CD4-positive, alpha-beta T cell treated with Interleukin-21 for 1 hour (primary cell): Measurements from ENCODE around the gene ANKFY1.
A peak's percentile ranks its signal among the peaks of the same experiment; 100 is the strongest.

Source experiments
- DNase-seq: peaks from one replicate; pipeline ENCODE4 v3.0.0-alpha.2; 2020

Gene ANKFY1

GRCh38 chr17:4175921-4176807 is 87.6 kb downstream of the ANKFY1 start:
- peak; percentile 43 for DNase-seq

- no peak for DNase-seq
Observed at GRCh38 chr17:4174556-4174955, 89.2 kb downstream of the ANKFY1 start.

GRCh38 chr17:4173781-4174180 is 90.0 kb downstream of the ANKFY1 start:
- no peak for DNase-seq

- no peak for DNase-seq
Observed at GRCh38 chr17:4172356-4172755, 91.4 kb downstream of the ANKFY1 start.

- DNase-seq: no peak
Observed at GRCh38 chr17:4170639-4171280, 93.0 kb downstream of the ANKFY1 start.

- peak; percentile 21 for DNase-seq
Observed at GRCh38 chr17:4167786-4168185, 96.0 kb downstream of the ANKFY1 start.

- no peak for DNase-seq
Observed at GRCh38 chr17:4166419-4166818, 97.4 kb downstream of the ANKFY1 start.

GRCh38 chr17:4165301-4166010 is 98.3 kb downstream of the ANKFY1 start:
- DNase-seq: no peak

- no peak for DNase-seq
Observed at GRCh38 chr17:4163951-4164350, 99.8 kb downstream of the ANKFY1 start.

- DNase-seq: no peak
Observed at GRCh38 chr17:4162775-4163466, 100.9 kb downstream of the ANKFY1 start.

GRCh38 chr17:4162321-4162720 is 101.5 kb downstream of the ANKFY1 start:
- no peak for DNase-seq

- DNase-seq: no peak
Observed at GRCh38 chr17:4161967-4162305, 101.8 kb downstream of the ANKFY1 start.

GRCh38 chr17:4161192-4161966 is 102.4 kb downstream of the ANKFY1 start:
- DNase-seq: no peak

GRCh38 chr17:4160294-4160859 is 103.4 kb downstream of the ANKFY1 start:
- DNase-seq: no peak

GRCh38 chr17:4159761-4160160 is 104.0 kb downstream of the ANKFY1 start:
- no peak for DNase-seq

- no peak for DNase-seq
Observed at GRCh38 chr17:4157618-4158333, 106.0 kb downstream of the ANKFY1 start.

- DNase-seq: no peak
Observed at GRCh38 chr17:4156750-4157381, 106.9 kb downstream of the ANKFY1 start.

- peak; percentile 18 for DNase-seq
Observed at GRCh38 chr17:4155980-4156620, 107.7 kb downstream of the ANKFY1 start.

- no peak for DNase-seq
Observed at GRCh38 chr17:4154201-4154600, 109.6 kb downstream of the ANKFY1 start.

GRCh38 chr17:4152471-4152870 is 111.3 kb downstream of the ANKFY1 start:
- no peak for DNase-seq
